GM23248 (cell line): Measurements from ENCODE around the gene IQSEC1. TPM values are rescaled to one million over a fixed set of nuclear protein-coding genes. Genes with fewer than 3 reads are reported as not detected.

ENCODE experiments used
- DNase-seq: peaks from one replicate; pipeline ENCODE4 v3.0.0-alpha.2; 2015
- H2AFZ ChIP-seq: fragments of 200-600 bp; sonication (generic); 2 replicates; pipeline ENCODE4 v1.6.1; 2016; ENCODE audit warnings: antibody characterized with exemption
- H3F3A ChIP-seq: fragments of 200-600 bp; sonication (generic); 2 replicates; pipeline ENCODE4 v1.6.1; 2016; ENCODE audit warnings: mild to moderate bottlenecking, antibody characterized with exemption, mixed run types; ENCODE audit not compliant: insufficient read depth
- H3K27ac ChIP-seq: fragments of 200-600 bp; sonication (generic); 2 replicates; pipeline ENCODE4 v1.5.1; 2016; ENCODE audit warnings: mild to moderate bottlenecking
- H3K27me3 ChIP-seq: fragments of 200-600 bp; sonication (generic); replicated peaks from 2 replicates; pipeline ENCODE4 v1.6.1; 2016; ENCODE audit warnings: mild to moderate bottlenecking; ENCODE audit not compliant: insufficient read depth
- H3K36me3 ChIP-seq: fragments of 200-600 bp; sonication (generic); 2 replicates; pipeline ENCODE4 v1.6.1; 2016; ENCODE audit warnings: low read depth, mild to moderate bottlenecking
- H3K4me1 ChIP-seq: fragments of 200-600 bp; sonication (generic); 2 replicates; pipeline ENCODE4 v1.6.1; 2016; ENCODE audit warnings: mild to moderate bottlenecking; ENCODE audit not compliant: insufficient read depth
- H3K4me2 ChIP-seq: fragments of 200-600 bp; sonication (generic); one replicate; pipeline ENCODE4 v1.6.1; 2016; ENCODE audit warnings: mild to moderate bottlenecking; ENCODE audit not compliant: unreplicated experiment
- H3K4me3 ChIP-seq: fragments of 200-600 bp; sonication (generic); 2 replicates; pipeline ENCODE4 v1.5.1; 2016; ENCODE audit warnings: mild to moderate bottlenecking
- H3K79me2 ChIP-seq: fragments of 200-600 bp; sonication (generic); 2 replicates; pipeline ENCODE4 v1.6.1; 2016; ENCODE audit warnings: mild to moderate bottlenecking; ENCODE audit not compliant: insufficient read depth
- H3K9ac ChIP-seq: fragments of 200-600 bp; sonication (generic); 2 replicates; pipeline ENCODE4 v1.6.1; 2016; ENCODE audit warnings: mild to moderate bottlenecking
- H3K9me2 ChIP-seq: fragments of 200-600 bp; sonication (generic); 2 replicates; pipeline ENCODE4 v1.6.1; 2016; ENCODE audit warnings: mixed run types, mild to moderate bottlenecking, moderate library complexity; ENCODE audit not compliant: insufficient read depth
- H3K9me3 ChIP-seq: fragments of 200-600 bp; sonication (generic); one replicate; pipeline ENCODE4 v1.6.1; 2017; ENCODE audit warnings: low read depth
- H4K20me1 ChIP-seq: fragments of 200-600 bp; sonication (generic); 2 replicates; pipeline ENCODE4 v1.6.0; 2016; ENCODE audit not compliant: insufficient read depth
- EZH2 ChIP-seq: fragments of 200-600 bp; sonication (generic); IDR thresholded peaks from 2 replicates; pipeline ENCODE4 v1.6.1; 2018; ENCODE audit warnings: antibody characterized with exemption, mild to moderate bottlenecking; ENCODE audit not compliant: insufficient read depth, poor library complexity, severe bottlenecking
- EZH2phosphoT487 ChIP-seq: fragments of 200-600 bp; sonication (generic); IDR thresholded peaks from 2 replicates; pipeline ENCODE4 v1.6.1; 2018; ENCODE audit warnings: antibody characterized with exemption, moderate library complexity, mild to moderate bottlenecking, low read depth; ENCODE audit not compliant: insufficient read depth
- WGBS, 2 experiments: methylation state at CpG; one replicate each; pipeline ENCODE4 v1.1.6; 2015 to 2017; ENCODE audit warnings: low lambda C conversion rate in 2 of 2, low coverage in 1 of 2; ENCODE audit errors: missing lambda C conversion rate in 2 of 2; 5-methylcytosine and 5-hydroxymethylcytosine counted together
- in situ Hi-C: fragments of 300-500 bp; cut with MboI; formaldehyde crosslinking; loops from 2 replicates; pipeline ENCODE4 v1.15.0; 2020
- polyA plus RNA-seq: library from polyadenylated mRNA; unstranded; fragments of >200 nt; fragmentation: Nextera tagmentation; extraction: Ambion mirVana; gene quantifications from 2 replicates; pipeline ENCODE4 v1.2.1, GENCODE V29; 2016
- total RNA-seq: library from RNA; depleted of rRNA; stranded (reverse); fragments of >200 nt; shearing (Covaris generic); gene quantifications from 2 replicates; pipeline ENCODE4 v1.2.3, GENCODE V29; 2014

The IQSEC1 gene
- total and polyA plus RNA-seq, 2 experiments from 2014 or later = 5.1 to 21.6 TPM

DNA sequence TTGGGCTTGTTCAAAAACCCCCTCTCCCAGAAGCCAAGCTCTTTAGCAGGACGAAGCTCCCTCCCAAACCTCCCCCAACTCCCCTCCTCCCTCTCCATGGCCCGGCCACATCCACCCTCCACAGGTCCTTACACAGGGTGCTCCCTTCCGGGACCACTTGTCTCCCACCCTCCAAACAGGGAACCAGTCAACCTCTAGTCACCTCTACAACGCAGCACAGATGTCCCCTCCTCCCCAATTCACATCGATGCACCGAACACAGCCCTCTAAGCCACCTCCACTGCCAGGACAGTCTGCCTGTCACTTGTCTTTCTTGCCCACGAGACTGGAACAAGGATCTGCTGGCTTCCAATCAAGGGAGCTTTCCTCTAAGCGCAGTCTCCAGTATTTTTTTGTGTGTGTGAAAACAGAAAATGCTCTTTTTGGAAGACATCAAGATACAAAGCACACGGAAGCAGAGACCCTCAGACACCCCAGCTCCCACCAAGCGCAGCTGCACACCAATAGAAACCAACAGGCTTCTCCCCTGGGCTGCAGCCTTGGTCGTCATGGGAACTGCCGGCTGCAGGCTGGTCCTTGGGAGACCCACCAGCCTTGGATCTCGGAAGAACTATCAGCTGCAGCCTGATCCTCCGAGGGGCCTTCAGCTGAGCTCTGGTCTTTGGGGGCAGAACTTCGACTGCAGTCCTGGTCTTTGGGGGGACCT, 26.5 kb downstream of the IQSEC1 start:
- Histone ChIP-seq H3K9me3 (no peaks in the 10 kb centered on the region), H3K4me3 (no peak overlapping the region), H3F3A (no peaks in the 10 kb centered on the region), H3K9me2 (no peaks in the 10 kb centered on the region), H3K27me3 (peaks cover 3% of the 10 kb centered on the region; the same call in 1 of the 2 replicates), H3K79me2 (no peaks in the 10 kb centered on the region), H3K9ac (no peak overlapping the region), H2AFZ (no peak overlapping the region), H3K36me3 (no peaks in the 10 kb centered on the region), H3K4me1 (no peaks in the 10 kb centered on the region), H3K27ac (no peak overlapping the region), H3K4me2 (no peak overlapping the region), H4K20me1 (no peaks in the 10 kb centered on the region)
- WGBS, 2 experiments = 40% methylated on average over 13 to 15 of the region's 15 CpGs
- in situ Hi-C loops = no loop called here
- no peak for DNase-seq
- no peak for TF ChIP-seq EZH2phosphoT487
- TF ChIP-seq EZH2 = no peak

DNA sequence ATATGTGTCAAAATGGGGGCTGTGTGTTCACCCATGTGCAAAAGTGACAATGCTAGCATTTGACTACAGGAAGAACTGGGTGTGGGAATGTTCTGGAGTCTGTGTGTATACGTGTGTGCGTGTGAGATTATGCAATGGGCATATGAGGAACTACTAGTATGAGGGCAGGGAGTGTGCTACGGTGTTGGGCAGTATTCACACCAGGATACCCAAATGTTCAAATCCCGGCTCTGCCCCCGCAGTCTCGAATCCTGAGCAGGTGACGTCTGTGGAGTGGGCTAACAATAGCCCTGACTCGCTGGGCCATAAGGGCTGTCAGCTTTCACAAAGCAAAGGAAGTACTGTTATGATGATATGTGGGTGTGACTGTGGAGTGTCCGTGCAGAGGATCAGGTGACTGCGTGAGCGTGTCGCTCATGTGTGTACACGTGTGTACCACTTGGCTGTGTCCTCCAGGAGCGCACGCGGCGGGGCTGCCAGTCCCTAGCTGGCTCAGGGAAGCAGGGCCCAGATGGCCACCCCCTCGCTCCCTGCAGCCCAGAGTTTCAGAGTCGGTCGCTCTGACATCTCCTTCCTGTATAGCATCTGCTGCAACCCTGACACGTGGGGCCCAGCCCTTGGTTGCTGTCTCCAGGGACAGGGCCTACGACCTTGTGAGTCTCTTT, 27.2 kb downstream of the IQSEC1 start:
- Histone ChIP-seq H3K9me3 (no peaks in the 10 kb centered on the region), H3K9me2 (no peaks in the 10 kb centered on the region)
- WGBS, 2 experiments = 56 to 60% methylated on average over 20 to 22 of the region's 22 CpGs

GRCh38 chr3:13045241-13045903, 27.9 kb downstream of the IQSEC1 start:
- TF ChIP-seq EZH2phosphoT487 (no peak), EZH2 (no peak)
- H3K4me1 ChIP-seq = no peaks in the 10 kb centered on the region

More for the DNA sequence above, 27.2 kb downstream of the IQSEC1 start:
- H3F3A ChIP-seq = no peaks in the 10 kb centered on the region
- H2AFZ ChIP-seq = no peak overlapping the region
- DNase-seq = no peak
- no peaks in the 10 kb centered on the region for H4K20me1 ChIP-seq
- no peaks in the 10 kb centered on the region for H3K36me3 ChIP-seq
- no peak overlapping the region for H3K27ac ChIP-seq
- in situ Hi-C loops = no loop called here
- no peak overlapping the region for H3K9ac ChIP-seq
- H3K4me2 ChIP-seq = no peak overlapping the region
- H3K4me3 ChIP-seq = no peak overlapping the region
- TF ChIP-seq EZH2phosphoT487 (no peak), EZH2 (no peak)
- no peaks in the 10 kb centered on the region for H3K4me1 ChIP-seq
- H3K27me3 ChIP-seq = peaks cover 3% of the 10 kb centered on the region; the same call in 1 of the 2 replicates
- H3K79me2 ChIP-seq = no peaks in the 10 kb centered on the region

DNA sequence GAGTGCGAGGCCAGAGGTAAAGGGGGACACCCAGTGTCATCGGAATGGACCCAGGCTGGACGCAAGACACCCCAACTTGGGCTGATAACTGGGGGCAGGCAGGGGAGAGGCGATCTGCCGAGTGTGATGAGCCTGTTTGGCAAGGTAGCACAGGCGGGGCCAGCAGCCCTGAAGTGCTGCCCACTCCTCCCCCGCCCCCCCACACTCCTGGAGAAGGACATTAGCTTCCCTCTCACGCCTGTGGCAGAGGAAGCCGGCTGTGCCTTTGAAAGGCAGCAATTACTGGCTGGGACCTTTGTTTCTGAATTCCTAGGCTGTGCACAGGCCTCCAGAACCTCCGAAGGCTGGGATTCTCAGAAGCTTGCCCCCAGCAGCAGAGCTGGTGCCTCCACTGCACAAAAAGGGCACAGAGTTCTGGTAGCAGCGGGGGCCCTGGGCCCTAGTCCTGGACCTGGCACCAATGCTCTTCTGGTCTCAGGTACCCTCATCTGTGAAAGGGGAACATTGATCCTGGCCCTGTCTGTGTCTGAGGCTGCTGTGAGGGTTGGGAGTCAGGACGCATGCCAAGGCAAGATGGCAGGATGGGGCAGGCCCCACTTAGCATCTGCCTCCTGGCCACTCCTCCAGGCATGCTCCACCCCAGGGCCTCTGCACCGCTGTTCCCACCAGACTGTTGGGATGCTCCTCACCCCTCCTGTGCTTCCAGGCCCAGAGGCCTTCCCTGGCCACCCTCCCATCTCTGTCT, 28.6 kb downstream of the IQSEC1 start:
- Histone ChIP-seq H3F3A (no peaks in the 10 kb centered on the region), H4K20me1 (no peaks in the 10 kb centered on the region), H2AFZ (no peak overlapping the region), H3K27me3 (peaks cover 3% of the 10 kb centered on the region; the same call in 1 of the 2 replicates), H3K4me2 (no peak overlapping the region), H3K9me3 (no peaks in the 10 kb centered on the region), H3K4me3 (no peak overlapping the region), H3K79me2 (no peaks in the 10 kb centered on the region), H3K36me3 (no peaks in the 10 kb centered on the region), H3K9me2 (no peaks in the 10 kb centered on the region), H3K4me1 (no peaks in the 10 kb centered on the region), H3K9ac (no peak overlapping the region), H3K27ac (no peak overlapping the region)
- in situ Hi-C loops = no loop called here
- TF ChIP-seq EZH2phosphoT487 = no peak
- 42 to 43% methylated on average over 13 of the region's 13 CpGs for WGBS, 2 experiments
- no peak for DNase-seq

More at GRCh38 chr3:13045241-13045903, 27.9 kb downstream of the IQSEC1 start:
- Histone ChIP-seq H3K79me2 (no peaks in the 10 kb centered on the region), H3K4me3 (no peak overlapping the region), H3F3A (no peaks in the 10 kb centered on the region), H2AFZ (no peak overlapping the region), H3K27ac (no peak overlapping the region), H3K27me3 (peaks cover 3% of the 10 kb centered on the region; the same call in 1 of the 2 replicates), H3K36me3 (no peaks in the 10 kb centered on the region), H4K20me1 (no peaks in the 10 kb centered on the region), H3K9me3 (no peaks in the 10 kb centered on the region), H3K9me2 (no peaks in the 10 kb centered on the region), H3K4me2 (no peak overlapping the region), H3K9ac (no peak overlapping the region)
- no peak for DNase-seq
- 67 to 71% methylated on average over 16 of the region's 16 CpGs for WGBS, 2 experiments
- in situ Hi-C loops = no loop called here
